GM19328 (cell line): Measurements from ENCODE around the gene ADPRHL1.
A peak's percentile ranks its signal among the peaks of the same experiment; 100 is the strongest.

ENCODE experiments used
- ATAC-seq: cut with Tn5 transposase; IDR thresholded peaks from one replicate; pipeline ENCODE4 v1.9.1; 2021; ENCODE audit warnings: mild to moderate bottlenecking, moderate library complexity; ENCODE audit not compliant: unreplicated experiment

ADPRHL1 gene

GRCh38 chr13:113452942-113453901 is at the start of gene ADPRHL1:
ADPRHL1 (minus strand) TSS chr13:113453488; CDS start chr13:113453437, 51 bp downstream.
- ATAC-seq = no peak

- ATAC-seq = no peak
These were observed 49.4 kb upstream of the ADPRHL1 start for GRCh38 chr13:113502686-113503085.

DNA sequence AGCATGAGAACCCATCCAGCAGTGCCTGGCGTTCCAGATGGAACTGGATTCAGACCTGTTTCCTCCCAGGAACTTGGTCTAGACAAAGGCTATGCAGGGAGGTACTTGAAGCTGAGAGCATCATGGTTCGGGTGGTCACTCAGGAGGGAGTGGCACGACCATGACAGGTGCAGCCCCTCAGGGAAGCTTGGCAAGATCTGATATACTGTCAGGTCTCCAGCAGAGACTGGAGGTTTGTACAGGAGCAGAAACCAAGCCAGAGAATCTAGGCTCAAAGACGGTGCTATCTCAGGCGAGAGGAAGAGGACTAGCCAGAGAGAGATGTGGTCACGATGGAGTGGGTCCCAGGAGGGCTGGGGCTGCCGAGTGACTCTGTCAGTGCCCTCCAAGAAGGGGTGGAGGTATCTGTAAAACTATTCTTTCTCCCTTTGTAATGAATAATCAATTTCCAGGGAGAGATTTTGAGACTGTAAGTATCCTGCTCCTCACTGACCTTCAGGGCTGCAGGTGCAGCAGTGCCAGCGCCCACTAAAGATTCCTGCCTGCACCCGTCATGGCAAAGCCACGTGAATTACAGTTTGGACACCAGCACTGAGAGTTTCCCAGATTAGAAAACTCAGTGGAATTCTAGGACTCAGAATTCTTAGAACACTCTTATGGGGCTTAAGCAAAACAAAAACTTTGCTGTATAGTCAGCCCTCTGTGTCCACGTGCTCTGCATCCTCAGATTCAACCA is 47.4 kb upstream of the ADPRHL1 start:
- ATAC-seq = no peak

DNA sequence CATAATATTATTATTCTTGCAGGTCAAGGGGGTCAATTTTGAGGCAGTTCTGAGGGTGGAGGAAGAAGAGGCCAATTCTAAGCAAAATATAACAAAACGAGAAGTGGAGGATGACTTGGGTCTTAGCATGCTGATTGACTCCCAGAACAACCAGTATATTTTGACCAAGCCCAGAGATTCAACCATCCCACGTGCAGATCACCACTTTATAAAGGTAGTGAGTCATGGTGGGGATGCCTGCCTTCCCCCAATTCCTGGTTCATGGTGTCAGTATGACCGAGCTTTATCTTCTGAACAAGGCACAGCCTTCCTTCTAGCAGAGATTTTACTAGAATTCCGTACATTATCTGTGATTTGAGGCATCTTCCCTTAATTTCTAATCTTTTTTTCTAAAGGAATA is 46.6 kb upstream of the ADPRHL1 start:
- ATAC-seq = no peak

- ATAC-seq = no peak
These were observed 45.6 kb upstream of the ADPRHL1 start for GRCh38 chr13:113498905-113499304.

DNA sequence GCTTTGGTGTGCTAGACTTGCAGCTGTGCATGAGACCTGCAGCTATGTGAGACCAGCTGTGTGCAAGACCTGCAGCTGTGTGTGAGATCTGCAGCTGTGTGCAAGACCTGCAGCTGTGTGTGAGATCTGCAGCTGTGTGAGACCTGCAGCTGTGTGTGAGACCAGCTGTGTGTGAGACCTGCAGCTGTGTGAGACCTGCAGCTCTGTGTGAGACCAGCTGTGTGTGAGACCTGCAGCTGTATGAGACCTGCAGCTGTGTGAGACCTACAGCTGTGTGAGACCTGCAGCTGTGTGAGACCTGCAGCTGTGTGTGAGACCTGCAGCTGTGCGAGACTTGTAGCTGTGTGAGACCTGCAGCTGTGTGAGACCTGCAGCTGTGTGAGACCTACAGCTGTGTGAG is 43.9 kb upstream of the ADPRHL1 start:
- no peak for ATAC-seq

GRCh38 chr13:113495494-113496210 is 42.4 kb upstream of the ADPRHL1 start:
- ATAC-seq = no peak

DNA sequence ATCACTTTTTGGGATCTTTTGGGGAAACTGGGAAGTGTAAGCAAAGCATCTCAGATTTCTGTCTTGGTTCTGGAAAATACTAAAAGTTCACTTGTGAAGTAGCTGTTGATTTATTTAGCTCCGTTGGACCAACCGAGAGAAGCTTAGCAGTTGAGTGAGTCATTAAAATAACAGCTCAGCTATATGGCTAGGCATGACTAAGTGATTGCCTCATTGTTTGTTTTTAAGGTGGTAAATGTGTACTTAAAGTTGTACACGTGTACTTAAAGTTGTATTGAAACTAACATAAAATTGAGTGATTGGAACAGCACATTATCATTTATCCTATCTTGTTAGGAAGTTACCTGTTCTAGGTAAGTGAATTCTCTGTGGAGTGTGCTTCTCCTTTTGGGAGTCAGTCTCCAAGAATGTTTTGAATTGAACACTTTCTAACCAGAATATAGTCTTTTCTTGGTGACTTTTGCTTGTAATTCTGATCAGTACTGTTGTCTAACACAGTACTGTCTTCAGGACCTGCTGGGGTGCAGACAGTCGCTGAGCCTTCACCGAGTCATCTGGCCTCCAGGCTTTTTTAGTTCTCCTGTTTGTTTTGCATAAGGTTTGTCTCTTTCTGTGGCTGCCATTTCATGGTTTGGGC is 40.1 kb upstream of the ADPRHL1 start:
- ATAC-seq = no peak

DNA sequence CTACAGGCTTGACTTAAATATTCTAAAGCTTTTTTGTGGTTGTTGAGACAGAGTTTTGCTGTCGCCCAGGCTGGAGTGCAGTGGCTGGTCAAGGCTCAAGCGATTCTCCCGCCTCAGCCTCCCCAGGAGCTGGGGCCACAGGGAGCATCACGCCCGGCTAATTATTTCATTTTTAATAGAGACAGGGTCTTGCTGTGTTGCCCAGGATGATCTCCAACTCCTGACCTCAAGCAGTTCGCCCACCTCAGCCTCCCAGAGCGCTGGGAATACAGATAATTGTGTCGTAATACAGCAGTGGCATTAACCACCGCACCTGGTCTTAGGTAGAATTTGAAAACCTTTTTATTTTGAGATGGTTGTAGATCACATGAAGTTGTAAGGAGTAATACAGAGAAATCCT is 38.7 kb upstream of the ADPRHL1 start:
- no peak for ATAC-seq

GRCh38 chr13:113491418-113491883 is 38.2 kb upstream of the ADPRHL1 start:
- no peak for ATAC-seq

- peak; percentile 75 for ATAC-seq
These were observed 37.5 kb upstream of the ADPRHL1 start, which contains the start of gene DCUN1D2 for GRCh38 chr13:113490496-113491417. DCUN1D2 (minus strand) TSS chr13:113490711; CDS start chr13:113490669, 42 bp downstream.

- ATAC-seq = peak; percentile 17
These were observed 36.5 kb upstream of the ADPRHL1 start for GRCh38 chr13:113489549-113490495.

GRCh38 chr13:113489171-113489548 is 35.9 kb upstream of the ADPRHL1 start:
- ATAC-seq = no peak

DNA sequence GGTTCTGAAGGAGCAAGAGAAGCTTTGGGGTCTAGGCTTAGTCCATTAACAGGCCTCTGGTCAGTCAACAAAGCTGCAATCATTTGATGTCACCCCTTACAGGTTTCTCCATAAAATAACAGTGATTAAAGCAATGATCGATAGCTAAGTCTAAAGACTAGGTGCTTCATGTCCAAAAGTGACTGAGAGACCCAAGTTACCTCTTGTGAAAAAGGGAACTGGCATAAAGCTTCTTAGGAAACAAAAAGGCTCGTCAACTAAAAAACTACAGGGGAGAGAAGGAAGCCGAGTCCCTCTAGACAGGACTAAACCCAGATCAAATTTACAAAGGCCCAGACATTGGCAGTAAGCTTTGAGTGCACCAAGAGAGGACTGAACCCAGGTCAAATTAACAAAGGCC is 35.0 kb upstream of the ADPRHL1 start:
- no peak for ATAC-seq

GRCh38 chr13:113486698-113487097 is 33.4 kb upstream of the ADPRHL1 start:
- ATAC-seq = no peak

DNA sequence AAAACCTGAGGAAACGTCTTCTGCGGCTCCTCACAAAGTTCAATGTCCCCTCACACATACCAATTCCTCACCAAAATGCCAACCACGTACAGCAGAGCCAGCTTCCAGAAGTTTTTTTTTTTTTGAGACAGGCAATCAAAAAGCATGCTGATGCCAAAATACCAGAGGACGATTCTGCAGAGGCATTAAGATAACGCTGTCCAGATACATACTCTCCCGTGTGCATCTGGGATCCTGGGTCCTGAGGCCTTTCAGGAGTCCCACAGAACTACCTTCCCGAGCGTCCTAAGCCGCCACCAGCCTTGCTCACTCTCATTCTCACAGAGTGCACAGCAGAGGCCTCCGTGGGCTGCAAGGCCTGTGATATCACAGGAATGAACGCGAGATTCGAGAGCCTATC is 32.3 kb upstream of the ADPRHL1 start:
- ATAC-seq = no peak

DNA sequence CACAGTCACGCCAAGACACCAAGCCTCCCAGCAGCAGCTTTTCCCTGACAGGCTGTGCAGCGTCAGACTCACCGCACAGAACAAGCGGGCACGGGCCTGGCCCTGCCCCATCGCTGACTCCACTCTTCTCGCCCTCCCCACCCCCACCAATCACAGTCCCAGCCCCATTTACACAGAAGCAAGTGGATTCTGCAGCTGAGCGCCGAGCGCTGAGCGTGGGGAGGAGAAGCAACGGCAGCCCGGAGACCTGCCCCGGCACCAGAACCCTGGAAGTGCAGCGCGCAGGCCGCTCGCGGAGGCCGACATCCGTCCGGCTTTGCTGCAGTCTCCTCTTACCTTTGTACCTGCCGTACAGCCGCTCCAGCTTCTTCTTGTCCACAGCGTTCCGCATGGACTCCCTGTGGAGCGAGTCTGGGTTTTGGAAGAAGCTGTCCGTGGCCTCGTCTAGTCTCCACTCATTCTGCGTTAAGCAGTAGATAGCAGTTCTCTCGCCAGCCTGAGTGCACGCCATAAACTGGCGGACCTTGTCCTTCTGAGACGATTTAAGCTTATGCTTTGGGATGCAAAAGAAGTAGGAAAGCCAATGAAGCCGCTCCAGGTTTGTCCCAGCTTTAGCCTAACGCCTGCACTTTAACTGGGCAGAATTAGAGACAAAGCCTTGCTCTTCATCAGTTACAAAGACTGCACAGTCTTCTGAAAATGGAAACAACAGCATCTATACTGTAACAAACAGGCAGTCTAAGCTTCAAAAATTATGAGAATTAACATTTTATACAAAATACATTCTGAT is 30.4 kb upstream of the ADPRHL1 start:
- ATAC-seq = no peak

DNA sequence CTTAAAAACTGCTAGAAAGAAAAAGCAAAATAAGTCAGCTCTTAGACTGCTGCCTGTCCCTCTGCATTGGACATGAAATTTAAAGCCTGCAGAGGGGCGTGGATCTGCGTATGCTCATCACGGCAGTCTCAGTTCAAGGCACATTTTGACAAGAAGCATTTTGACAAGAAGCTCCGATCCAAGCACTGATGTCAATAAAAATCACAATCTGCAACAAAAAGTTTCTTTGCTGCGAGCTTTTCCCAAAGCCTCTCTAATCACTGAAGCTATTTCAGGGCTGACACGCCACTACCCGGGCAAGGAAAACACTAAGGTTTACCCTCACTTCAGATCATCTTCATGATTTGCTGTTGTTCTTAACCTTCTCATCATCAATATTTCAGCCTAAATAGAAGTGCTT is 29.8 kb upstream of the ADPRHL1 start:
- no peak for ATAC-seq
